ENCODE measurements around the gene PLG.
"Not testable (repeated sequence)": the region's sequence is repeated elsewhere in the genome, so short reads cannot be mapped to it uniquely, and the experiment has no call there.

PLG gene

DNA sequence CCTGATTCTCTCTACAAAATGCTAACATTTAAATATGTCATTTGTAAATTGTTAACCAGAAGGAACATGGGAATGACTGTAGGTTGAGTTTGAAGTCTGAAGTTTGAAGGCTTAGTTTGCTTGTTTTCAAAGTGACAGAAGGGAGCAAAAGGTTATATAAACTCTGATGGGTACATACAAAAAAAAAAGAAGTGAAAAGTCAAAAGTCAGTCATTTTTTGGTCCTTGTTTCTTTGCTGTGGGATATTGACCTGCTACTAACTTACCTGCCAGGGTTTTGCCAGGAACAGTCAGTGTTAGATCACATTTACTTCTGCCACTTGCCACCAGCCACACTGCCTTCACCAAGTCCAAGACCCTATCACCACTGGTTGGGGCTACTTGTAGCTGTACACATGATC, 6.9 kb downstream of the PLG start:
- DNase-seq, result not testable (repeated sequence)

DNA sequence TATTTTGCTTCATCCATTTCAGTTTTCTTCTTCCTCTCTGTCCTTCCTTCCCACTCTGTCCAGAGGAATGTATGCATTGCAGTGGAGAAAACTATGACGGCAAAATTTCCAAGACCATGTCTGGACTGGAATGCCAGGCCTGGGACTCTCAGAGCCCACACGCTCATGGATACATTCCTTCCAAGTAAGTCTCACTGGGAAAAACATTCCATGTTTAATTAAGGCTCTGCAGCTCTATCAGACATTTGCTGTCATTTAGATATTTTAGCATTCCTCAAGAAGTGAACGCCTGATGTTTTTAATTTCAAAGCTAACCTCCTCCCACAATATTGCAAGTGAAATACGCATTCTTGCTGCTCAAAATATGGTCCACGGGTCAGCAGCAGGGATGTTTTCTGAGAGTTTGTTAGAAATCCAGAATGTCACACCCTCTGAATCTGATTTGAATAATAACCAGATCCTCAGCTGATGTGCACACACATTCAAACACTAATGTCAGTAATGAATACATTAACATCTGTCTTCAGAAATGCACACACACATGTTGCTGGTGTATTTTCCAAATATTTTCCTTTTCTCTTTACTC, 12.8 kb downstream of the PLG start:
- DNase-seq, result peak; percentile 13

DNA sequence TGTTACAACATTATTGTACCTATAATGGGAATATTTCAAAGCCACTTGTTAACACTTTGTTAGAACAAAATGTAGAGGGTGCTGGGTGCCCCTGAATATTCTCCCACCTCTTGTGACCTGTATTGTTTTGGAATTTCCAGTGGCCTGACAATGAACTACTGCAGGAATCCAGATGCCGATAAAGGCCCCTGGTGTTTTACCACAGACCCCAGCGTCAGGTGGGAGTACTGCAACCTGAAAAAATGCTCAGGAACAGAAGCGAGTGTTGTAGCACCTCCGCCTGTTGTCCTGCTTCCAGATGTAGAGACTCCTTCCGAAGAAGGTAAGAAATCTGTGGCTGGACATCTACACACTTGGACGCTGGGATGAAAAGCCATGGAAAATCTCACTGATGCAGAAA, 28.9 kb downstream of the PLG start:
- no peak for DNase-seq

DNA sequence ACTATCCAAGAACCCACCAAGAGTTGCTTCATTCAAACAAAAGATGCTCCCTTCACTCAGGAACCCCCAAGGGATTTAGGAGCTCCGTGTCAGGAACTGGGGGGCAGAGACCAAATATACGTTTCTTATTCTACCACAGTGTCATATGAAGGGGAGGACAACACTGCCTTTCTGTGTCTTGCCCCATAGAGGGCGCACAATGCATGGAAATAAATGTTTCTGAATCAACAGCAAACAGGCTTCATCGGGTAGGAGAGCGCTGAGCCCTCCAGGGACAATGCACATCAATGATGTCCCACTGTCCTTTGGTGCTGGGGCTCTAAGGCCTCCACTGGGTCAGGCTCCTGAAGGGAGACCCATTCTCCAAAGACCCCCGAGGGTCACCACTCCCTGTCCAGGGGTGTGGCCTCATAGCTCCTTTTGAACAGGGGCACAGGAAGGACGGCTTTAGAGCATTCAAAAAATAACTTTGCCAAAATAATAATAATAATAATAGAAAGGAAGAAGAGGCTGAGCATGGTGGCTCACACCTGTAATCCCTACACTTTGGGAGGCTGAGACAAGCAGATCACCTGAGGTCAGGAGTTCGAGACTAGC, 31.1 kb downstream of the PLG start:
- DNase-seq, result peak; percentile 84

DNA sequence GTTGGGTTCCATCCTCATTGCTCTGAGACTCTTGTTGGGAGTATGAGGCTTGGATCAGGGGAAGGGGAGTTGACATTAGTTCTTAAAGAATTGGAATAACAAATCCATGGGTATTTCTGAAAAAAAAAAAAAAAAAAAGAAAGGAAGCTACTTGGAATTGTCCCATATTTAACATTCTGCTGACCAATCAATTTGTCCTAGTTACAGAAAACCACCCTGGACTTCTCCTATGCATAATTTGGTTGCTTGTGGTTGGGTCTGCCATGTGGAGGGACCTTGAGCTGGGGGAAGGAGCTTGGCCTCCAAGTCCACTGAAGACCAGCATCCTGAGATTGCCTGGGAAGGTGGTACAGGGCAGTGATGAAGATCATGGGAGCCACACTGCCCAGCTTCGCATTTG, 32.6 kb downstream of the PLG start:
- no peak for DNase-seq

DNA sequence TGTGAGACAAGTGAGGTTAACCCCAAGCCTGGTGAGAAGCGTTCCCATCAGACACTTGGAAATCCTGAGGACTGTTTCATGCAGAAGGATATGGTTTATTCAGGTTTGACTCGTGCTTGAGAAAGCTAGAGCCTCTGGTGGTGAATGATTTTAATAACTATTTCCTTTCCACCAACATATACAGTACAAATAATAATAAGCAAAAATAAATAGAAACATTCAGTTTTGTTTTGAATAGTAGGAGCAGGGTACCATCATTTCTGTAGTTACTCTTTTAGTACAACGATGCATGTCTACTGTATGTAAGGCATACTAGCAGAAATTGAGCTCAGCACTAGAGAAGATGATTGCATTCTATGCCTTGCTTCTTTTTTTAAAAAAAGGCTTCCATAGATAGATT, 33.5 kb downstream of the PLG start:
- no peak for DNase-seq

DNA sequence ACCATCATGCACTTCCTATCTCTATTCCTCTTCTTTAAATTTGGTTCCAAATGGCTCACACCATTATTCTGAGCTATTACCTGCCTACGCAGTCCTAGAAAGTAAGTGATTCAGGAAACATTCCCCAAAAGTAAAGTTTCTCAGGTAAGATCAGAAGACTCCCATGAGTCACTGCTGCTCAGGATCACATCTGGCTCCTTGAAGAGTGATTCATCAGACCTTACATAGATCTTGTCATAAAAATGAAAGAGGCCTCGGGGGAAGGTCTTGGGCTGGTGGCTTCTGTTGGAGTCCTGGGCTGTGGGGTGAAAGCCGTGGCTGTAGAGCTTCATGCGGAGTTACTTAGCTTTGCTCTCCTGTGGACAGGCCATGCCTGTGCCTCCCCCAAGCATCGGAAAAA, 35.9 kb downstream of the PLG start:
- DNase-seq, result no peak

DNA sequence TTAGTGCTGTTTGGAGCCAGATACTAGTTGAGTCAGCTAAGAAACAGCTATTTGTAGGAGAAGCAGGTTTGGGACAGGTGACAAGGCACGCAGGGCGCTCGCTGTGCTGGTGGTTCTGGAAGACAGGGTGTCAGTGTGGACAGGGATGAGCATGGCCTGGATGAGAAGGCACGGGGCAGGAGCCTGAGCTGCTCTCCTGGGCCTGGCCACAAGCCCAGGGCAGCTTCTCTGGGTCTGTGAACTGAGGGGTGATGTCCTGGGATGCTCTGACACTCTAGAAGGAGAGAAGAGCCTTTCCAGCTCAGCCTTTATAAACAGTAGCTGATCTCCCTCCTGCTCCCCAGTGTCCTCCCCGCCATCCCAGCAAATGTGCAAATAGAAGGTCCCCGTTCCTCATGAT, 37.9 kb downstream of the PLG start:
- DNase-seq, result no peak

DNA sequence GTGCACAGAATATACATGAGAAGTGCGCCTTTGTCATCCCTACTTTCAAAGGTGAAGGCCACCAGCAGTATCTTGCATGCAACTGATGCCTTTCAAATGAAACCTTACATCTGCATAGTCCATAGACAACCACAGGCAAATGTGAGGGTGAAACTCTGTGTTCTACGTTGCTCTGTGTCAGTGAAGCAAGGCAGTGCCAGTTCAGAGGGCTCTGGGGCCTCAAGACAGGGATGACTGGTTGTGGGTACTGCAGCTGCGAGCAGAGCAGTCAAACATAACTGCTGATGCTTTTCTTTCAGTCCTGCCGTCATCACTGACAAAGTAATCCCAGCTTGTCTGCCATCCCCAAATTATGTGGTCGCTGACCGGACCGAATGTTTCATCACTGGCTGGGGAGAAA, 39.0 kb downstream of the PLG start:
- not testable (repeated sequence) for DNase-seq

DNA sequence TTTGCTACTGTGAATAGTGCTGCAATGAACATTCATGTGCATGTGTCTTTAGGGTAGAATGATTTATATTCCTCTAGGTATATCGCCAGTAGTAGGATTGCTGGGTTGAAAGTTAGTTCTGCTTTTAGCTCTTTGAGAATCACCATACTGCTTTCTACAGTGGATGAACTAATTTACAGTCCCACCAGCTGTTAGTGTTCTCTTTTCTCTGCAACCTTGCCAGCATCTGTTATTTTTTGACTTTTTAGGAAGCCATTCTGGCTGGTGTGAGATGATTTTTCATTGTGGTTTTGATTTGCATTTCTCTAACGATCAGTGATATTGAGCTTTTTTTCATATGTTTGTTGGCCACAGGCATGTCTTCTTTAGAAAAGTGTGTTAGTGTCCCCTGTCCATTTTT, 40.0 kb downstream of the PLG start:
- no peak for DNase-seq

DNA sequence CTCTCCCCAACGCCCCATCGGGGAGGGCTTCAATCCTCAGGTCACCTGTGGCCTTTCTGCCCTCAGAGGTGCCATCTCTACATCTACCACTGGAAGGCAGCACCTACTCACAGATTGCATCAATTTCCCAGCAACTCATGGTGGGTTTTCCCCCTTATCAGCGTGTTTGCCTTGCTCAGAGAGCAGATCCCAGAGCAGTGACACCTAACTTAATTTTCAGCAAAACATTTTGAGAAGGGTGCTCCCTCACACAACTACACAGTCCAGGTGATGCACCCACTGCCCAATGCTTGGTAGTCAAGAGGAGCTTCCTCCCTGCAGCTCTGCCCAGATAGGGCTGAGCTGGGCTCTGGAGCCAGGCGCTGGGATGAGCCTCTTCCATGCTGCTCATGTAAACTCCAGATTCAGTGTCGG, 48.2 kb downstream of the PLG start:
- peak; percentile 34 for DNase-seq

DNA sequence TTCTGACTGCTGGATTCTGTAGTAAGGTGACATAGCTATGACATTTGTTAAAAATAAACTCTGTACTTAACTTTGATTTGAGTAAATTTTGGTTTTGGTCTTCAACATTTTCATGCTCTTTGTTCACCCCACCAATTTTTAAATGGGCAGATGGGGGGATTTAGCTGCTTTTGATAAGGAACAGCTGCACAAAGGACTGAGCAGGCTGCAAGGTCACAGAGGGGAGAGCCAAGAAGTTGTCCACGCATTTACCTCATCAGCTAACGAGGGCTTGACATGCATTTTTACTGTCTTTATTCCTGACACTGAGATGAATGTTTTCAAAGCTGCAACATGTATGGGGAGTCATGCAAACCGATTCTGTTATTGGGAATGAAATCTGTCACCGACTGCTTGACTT, 51.2 kb downstream of the PLG start:
- DNase-seq, result not testable (repeated sequence)

DNA sequence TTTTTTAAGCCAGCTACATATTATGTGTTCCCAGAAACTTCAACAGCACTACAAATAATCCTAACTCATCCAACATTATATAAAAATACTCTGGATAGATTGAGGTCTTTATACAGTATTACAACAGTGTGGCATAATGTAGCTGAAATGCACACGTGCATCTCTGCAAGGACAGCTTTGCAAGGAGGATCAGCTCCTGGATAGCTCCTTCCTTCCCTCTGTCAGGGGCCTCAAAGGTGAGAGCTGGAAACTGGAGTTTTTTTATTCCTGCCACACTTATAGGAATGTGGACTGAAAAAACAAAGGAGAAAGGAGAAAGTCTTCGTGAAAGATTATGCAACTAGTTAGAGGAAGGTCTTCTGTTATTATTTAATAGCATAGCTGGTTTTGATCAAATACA, 53.1 kb downstream of the PLG start:
- no peak for DNase-seq

DNA sequence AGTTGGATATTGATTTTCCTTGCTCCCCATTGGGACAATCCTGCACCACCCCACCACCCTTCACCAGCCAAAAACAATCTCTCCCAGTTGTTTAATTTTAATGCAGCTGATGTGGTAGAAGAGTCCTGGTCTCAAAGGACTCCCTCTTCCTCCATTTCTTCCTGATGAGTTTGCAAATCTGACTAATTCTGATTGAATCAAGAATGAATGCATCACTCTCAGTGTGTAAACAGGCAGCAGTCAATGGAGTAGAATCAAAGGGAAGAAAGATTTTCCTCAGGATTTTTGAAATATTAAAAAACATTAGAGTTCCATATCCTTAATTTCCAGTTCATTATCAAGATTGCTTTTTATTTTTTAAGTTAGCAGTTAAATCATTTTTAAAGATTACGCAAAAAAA, 54.0 kb downstream of the PLG start:
- DNase-seq, result no peak

DNA sequence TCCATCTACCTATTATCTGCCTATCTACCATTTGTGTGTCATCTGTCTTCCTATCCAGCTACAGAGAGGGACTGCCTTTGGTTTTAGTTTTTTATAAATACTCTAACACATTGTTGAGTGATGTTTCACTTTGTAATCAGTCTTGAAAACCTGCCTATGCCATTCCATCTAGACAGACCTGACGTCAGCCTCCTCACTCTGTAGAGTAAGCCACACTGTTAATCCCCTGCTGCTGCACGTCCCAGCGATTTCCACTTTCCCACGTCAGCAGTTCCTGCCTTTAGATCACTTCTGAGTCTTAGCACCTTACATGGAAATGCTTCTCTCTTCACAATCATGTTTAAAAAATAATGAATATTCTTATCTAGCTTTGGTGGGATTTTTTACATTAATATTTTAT, 54.8 kb downstream of the PLG start:
- peak; percentile 25 for DNase-seq

DNA sequence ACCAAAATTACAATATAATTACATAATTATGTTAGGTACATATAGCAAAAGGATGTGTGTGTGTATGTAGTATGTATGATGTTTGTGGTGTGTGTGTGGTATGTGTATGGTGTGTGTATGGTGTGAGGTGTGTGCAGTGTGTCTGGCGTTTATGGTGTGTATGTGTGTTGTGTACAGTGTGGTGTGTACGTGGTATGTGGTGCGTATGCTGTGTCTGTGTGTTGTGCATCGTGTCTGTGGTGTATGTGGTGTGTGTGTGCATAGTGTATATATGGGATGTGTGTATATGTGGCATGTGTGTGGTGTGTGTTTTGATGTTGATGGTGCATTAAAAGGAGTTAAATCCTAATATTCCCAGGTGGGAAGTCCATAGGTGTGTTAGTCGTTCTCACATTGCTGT, 62.8 kb downstream of the PLG start:
- DNase-seq, result no peak

DNA sequence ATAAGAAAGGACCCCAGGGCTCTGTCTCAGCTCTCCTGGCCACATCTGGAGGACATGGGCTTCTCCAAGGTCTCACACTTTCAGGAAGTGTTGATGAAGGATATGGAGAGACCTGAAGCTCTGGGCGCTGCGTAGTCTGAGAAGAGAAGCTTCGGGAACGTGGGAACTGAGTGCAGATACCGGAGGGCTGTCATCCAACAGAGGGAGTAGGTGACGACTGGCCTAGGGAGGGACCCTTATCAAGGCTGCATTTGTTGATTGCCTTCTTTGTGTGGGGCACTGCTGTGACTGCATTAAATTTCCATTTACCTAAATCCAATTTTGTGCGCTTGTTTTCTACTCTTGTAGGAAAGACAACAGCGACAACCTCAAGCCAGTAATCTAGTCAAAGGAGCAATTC, 63.4 kb downstream of the PLG start:
- no peak for DNase-seq

DNA sequence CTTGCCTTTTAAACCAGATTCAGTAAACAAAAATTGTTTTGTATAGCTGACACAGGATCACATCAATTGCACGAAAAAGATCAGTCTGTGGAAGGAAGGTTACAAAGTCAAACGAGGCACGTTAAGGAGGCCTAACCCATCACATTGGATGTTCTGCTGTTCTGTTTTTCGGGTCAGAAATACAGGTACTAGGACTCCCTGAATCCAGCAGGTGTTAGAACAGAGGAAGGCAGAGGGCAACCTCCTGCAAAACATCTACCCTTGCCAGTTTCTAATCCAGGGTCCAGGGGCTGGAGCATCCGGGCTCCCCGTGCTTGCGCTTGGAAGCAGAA, 64.6 kb downstream of the PLG start:
- no peak for DNase-seq

DNA sequence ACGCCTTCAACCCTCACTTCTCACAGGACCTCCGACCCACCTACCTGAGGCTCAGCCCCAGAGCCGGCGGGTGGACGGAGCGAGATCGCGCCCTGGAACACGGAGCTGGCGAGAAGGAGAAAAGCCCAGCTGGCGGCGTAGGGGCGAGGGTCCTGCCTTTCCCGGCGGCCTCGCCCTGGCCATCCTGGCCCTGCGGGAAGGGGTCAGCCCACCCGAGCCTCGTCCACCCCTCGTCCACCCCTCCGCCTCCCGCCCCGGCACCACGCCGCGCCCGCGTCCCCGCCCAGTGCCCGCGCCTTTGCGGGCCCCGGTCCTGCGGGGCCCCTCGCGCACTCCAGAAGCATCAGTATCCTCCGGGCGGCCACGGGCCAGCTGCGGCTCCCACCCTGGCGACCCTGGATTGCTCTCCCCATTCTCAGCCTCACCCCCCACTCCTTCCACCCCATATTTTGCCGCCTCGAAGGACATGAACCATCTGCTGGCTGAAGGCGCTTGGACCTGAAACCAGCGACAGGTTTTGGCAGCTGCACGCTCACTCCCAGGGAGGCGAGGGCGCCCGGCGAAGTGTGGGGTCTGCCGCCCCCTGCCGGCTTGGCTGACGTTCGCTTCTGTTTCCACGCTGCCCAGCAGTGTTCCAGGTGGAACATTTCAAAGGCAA, 65.1 kb downstream of the PLG start:
- DNase-seq, result peak; percentile 92

DNA sequence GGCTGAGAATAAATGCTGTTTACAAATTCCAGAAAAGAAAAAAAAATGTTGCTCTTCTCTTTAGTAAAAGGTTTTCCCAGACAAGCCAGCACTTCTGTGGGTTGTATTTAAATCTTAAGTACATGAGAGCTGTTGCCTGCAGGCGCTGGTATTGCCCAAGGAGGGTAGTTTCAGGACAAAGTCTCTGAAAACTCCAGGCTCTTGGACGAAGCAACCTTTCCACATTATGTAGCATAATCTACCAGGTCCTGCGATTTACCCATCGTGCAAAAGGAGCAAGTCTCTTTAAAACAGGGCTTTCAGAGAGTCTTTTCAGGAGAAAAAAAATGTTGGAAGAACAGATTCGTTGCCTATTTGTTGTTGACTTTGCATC, 65.6 kb downstream of the PLG start:
- no peak for DNase-seq

DNA sequence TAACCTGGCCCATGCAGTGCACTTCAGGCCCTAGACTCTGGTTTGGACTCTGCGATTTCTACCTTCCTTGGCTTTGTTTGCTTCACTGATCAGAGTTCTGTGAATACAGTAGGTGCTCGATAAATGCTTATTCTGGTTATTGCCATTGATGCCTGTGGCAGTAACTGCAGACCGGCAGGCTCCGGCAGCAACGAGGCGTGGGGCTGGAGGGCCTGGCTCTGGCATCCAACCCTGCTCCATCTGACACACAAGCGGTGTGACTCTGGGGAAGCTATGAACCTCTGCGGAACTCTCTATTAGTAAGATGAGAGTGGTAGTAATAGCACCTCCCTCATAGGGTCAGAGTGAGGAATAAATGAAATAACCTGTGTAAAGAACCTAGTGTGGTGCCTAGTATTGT, 66.1 kb downstream of the PLG start:
- no peak for DNase-seq

DNA sequence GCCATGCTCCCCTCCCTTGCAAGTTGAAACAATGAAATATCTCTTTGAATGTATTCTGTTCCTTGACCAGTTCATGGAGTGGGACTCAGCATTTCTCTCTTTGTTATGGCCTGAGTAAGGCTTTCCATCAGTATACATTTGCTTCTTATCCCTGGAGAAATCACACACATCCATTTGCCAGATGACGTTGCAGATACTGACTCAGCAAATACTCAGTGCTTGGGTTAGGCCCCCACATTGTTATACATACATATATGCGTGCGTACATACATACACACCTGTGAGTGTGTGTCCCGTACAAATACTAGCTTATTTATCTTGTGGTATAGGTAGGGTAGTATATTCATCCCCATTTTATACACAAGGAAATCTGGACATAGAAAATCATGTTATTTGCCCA, 72.4 kb downstream of the PLG start:
- no peak for DNase-seq

DNA sequence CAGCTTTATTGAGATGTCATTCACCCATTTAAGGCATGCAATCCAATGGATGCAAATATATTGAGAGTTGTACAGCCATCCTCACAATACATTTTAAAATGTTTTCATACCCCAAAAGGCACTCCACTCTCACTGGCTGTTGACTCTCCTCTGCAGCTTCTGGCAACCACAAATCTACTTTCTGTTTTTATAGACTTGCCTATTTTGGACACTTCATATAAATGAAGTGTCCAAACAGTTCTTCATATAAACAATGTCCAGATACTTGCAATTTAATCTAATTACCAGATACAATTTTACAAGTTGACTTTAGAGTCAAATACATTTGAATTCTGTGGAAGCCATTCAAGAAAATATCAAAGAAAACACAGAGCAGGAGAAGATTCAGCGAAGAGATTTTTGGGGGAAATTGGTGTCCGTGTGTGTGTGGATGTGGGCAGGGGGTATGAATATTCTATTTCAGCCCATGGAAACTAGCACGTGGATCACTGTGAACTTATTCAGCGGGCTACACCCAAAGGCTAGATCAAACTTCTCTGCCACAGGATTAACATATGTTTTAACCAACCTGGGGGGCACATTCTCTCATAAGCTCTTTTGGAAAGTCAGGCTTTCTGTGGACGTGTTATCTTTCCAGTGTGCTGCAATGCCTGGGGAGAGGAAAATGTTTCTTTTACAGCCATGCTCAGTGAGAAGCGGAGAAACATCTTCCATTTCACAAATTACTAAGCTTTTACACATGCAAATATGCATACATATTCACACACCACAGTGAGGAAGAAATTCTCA, 73.9 kb downstream of the PLG start:
- no peak for DNase-seq

DNA sequence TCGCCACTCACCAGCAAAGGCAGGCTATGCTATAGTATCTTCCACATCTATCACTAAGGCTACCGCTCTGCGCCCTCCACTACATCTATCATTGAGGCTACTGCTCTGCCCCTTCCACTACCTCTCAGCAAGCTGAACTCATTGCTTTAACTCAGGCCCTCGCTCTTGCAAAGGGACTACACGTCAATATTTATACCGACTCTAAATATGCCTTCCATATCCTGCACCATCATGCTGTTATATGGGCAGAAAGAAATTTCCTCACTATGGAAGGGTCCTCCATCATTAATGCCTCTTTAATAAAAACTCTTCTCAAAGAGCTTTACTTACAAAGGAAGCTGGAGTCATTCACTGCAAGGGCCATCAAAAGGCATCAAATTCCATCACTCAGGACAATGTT, 77.1 kb downstream of the PLG start:
- DNase-seq, result not testable (repeated sequence)

Measured in eye (tissue), 1 donor.